ENCODE data around the gene ABLIM3. TPM values are rescaled to one million over a fixed set of nuclear protein-coding genes. Genes with fewer than 3 reads are reported as not detected.

ABLIM3 gene
- not detected for total RNA-seq
- polyA plus RNA-seq (2013, experiment 1 of 2), result 0.09 TPM
- 1.9 TPM for polyA plus RNA-seq (2013, experiment 2 of 2)
- total RNA-seq, result 0 to 0.72 (median 0.07) reads per million in 172 experiments

DNA sequence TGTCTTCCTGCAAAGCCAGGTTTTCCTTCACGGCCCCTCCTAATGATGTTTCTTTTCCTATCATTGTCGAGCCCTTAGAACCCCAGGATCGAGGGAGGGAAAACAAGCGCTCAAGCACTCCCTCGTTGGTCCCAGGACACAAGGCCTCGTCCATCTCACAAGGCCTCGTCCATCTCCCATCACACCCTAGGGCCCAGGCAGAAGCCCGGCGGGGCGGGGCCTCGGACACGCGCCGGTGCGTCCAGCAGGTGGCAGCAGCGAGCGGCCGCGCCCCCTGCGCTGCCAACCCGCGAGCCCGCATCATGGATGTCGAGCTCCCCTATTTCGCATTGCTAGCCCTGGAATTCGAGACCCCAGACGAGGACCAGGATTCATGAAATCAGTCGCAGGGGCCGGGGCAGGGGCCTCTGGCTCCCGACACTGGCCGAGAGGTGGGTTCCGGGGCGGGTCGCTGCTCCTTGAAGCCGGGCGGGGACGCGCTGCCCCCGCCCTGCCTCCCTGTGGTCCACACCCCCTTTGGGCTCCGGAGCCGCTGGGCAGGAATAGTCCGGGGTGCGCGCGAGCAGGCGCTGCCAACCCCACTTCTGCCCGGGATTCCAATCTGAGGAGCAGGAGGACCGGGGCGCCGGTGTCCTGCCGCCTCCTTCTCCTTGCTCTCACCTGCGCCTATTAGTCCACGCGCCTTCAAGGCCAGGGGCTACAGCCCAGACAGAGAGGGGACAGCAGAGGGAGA, at the start of gene ABLIM3:
ABLIM3 (plus strand) TSS at position 270 of the 733 bp plus-strand sequence. CDS start 603 bp downstream, outside the sequence.
- TF ChIP-seq, protein P1, sequence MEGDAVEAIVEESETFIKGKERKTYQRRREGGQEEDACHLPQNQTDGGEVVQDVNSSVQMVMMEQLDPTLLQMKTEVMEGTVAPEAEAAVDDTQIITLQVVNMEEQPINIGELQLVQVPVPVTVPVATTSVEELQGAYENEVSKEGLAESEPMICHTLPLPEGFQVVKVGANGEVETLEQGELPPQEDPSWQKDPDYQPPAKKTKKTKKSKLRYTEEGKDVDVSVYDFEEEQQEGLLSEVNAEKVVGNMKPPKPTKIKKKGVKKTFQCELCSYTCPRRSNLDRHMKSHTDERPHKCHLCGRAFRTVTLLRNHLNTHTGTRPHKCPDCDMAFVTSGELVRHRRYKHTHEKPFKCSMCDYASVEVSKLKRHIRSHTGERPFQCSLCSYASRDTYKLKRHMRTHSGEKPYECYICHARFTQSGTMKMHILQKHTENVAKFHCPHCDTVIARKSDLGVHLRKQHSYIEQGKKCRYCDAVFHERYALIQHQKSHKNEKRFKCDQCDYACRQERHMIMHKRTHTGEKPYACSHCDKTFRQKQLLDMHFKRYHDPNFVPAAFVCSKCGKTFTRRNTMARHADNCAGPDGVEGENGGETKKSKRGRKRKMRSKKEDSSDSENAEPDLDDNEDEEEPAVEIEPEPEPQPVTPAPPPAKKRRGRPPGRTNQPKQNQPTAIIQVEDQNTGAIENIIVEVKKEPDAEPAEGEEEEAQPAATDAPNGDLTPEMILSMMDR (IDR thresholded peaks at IDR 0.05), result peak; percentile 83
- Mint-ChIP-seq H3K4me3 (peak within 1 kb of the TSS; percentile 71), H3K9me3 (no peaks in the 10 kb centered on the region), H3K27ac (no peak within 1 kb of the TSS), H3K4me1 (ENCODE audit: low read depth) (peaks cover 5% of the 10 kb centered on the region), H3K27me3 (peaks cover 31% of the 10 kb centered on the region), H3K36me3 (ENCODE audit: low read depth) (no peaks in the 10 kb centered on the region)
- H3K4me1 ChIP-seq (ENCODE audit: insufficient read depth, low read length), result peaks cover 10% of the 10 kb centered on the region
- H3K4me3 ChIP-seq (ENCODE audit: low read length), result peak within 1 kb of the TSS; percentile 52
- ATAC-seq (ENCODE audit: poor library complexity) (peak; percentile 94), DNase-seq (peak; percentile 40 to 82 (median 64))
- ChIA-PET POLR2A (interaction anchor here (0.6 to 1.4 kb wide), 5 partner anchors 17 to 211 kb away, joined by 3 to 9 read pairs (median 3); no protein-coding TSS in a partner anchor), CTCF (interaction anchor here (0.6 to 1.7 kb wide), 12 partner anchors 11 to 241 kb away, joined by 3 to 33 read pairs (median 3); no protein-coding TSS in a partner anchor)
- no peaks in the 10 kb centered on the region for H3K36me3 ChIP-seq (ENCODE audit: insufficient read depth, low read length)
- H3K27ac ChIP-seq (ENCODE audit: low read depth in 1 of 2, low read length in 2 of 2), result no peak within 1 kb of the TSS
- peaks cover 0 to 10% of the 10 kb centered on the region in 2 experiments for H3K9me3 ChIP-seq (ENCODE audit: control insufficient read depth in 1 of 2, insufficient read depth in 1 of 2, low read length in 2 of 2)
- peaks cover 15 to 26% of the 10 kb centered on the region in 2 experiments for H3K27me3 ChIP-seq (ENCODE audit: control insufficient read depth in 1 of 2, insufficient read depth in 2 of 2, low read length in 2 of 2)
- intact Hi-C loops (cut with DNase I, micrococcal nuclease), result loop anchor here (1.0 to 10.0 kb wide), 4 partner anchors 123 to 423 kb away; partner anchors contain the start of gene IL17B (in 1 of the 2)

DNA sequence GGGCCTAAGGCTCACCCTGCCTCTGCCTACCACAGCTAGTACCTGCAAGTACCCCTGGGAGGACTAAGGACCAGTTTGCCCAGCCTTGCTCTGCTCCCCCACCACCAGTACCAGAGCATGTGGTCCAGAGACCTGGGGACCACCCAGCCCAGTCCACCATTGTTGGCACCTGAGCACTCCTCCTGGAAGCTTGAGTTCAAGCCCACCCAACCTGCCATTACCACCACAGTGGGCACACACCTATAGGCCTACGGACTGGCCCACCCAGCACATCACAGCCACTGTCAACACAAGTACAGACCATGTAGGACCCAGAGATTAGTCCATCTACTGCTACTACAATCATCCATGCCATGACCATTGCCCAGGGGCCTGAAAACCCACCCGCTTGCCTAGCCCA, 47.7 kb upstream of the ABLIM3 start:
- peaks cover 9% of the 10 kb centered on the region for H3K36me3 Mint-ChIP-seq (ENCODE audit: low read depth)
- H3K4me3 ChIP-seq (ENCODE audit: low read length), result no peak overlapping the region
- H3K27ac Mint-ChIP-seq, result no peak overlapping the region
- H3K36me3 ChIP-seq (ENCODE audit: insufficient read depth, low read length), result no peaks in the 10 kb centered on the region
- H3K27ac ChIP-seq (ENCODE audit: low read depth in 1 of 2, low read length in 2 of 2), result no peak overlapping the region
- CTCF ChIA-PET, result no interaction called here
- POLR2A ChIA-PET, result no interaction called here
- DNase-seq (no peak), ATAC-seq (ENCODE audit: poor library complexity) (no peak)
- peaks cover 19% of the 10 kb centered on the region for H3K9me3 Mint-ChIP-seq
- H3K9me3 ChIP-seq (ENCODE audit: control insufficient read depth in 1 of 2, insufficient read depth in 1 of 2, low read length in 2 of 2), result peaks cover 6 to 18% of the 10 kb centered on the region in 2 experiments
- peaks cover 28% of the 10 kb centered on the region for H3K27me3 Mint-ChIP-seq
- H3K27me3 ChIP-seq (ENCODE audit: control insufficient read depth in 1 of 2, insufficient read depth in 2 of 2, low read length in 2 of 2), result no peaks in the 10 kb centered on the region
- TF ChIP-seq, protein P1 (IDR thresholded peaks at IDR 0.05), result no peak
- H3K4me1 Mint-ChIP-seq (ENCODE audit: low read depth), result no peaks in the 10 kb centered on the region
- intact Hi-C loops (cut with DNase I, micrococcal nuclease), result no loop called here
- no peak overlapping the region for H3K4me3 Mint-ChIP-seq
- no peaks in the 10 kb centered on the region for H3K4me1 ChIP-seq (ENCODE audit: insufficient read depth, low read length)

DNA sequence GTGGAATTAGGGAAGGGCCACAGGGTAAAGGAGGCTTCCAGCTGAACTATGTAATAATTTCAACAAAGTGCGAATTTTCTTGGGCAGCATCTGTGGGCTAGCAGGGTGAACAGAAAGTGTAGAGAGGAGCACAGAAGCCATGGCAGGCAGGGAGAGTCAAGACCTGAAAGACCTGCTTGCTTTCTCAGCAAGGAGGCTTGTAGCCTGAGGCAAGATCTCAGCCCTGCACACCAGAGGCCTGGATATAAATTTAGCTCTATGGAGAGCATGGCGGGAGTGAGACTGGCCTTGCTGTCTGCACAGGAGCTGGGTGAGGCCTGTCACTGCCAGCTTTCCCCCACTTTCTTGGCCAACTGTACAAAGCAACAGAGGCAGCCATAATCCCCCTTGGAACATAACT, 46.3 kb upstream of the ABLIM3 start:
- TF ChIP-seq, protein P1 (IDR thresholded peaks at IDR 0.05), result no peak
- peaks cover 17% of the 10 kb centered on the region for H3K36me3 Mint-ChIP-seq (ENCODE audit: low read depth)
- no peak overlapping the region for H3K4me3 ChIP-seq (ENCODE audit: low read length)
- H3K9me3 Mint-ChIP-seq, result peaks cover 24% of the 10 kb centered on the region
- POLR2A ChIA-PET, result no interaction called here
- no peak for ATAC-seq (ENCODE audit: poor library complexity)
- no peaks in the 10 kb centered on the region for H3K4me1 Mint-ChIP-seq (ENCODE audit: low read depth)
- H3K27me3 ChIP-seq (ENCODE audit: control insufficient read depth in 1 of 2, insufficient read depth in 2 of 2, low read length in 2 of 2), result no peaks in the 10 kb centered on the region
- H3K4me3 Mint-ChIP-seq, result no peak overlapping the region
- no peak overlapping the region for H3K27ac ChIP-seq (ENCODE audit: low read depth in 1 of 2, low read length in 2 of 2)
- CTCF ChIA-PET, result no interaction called here
- H3K27me3 Mint-ChIP-seq, result peaks cover 28% of the 10 kb centered on the region
- no peak for DNase-seq
- H3K9me3 ChIP-seq (ENCODE audit: control insufficient read depth in 1 of 2, insufficient read depth in 1 of 2, low read length in 2 of 2), result peaks cover 12 to 18% of the 10 kb centered on the region in 2 experiments
- no peak overlapping the region for H3K27ac Mint-ChIP-seq
- intact Hi-C loops (cut with DNase I, micrococcal nuclease), result no loop called here
- H3K36me3 ChIP-seq (ENCODE audit: insufficient read depth, low read length), result no peaks in the 10 kb centered on the region
- H3K4me1 ChIP-seq (ENCODE audit: insufficient read depth, low read length), result no peaks in the 10 kb centered on the region

All from CD4-positive, alpha-beta T cell (primary cell).